ENCODE results near the gene SKAP1.

GRCh38 chr17:48472411-48473281 is 42.6 kb upstream of the SKAP1 start:
- TF ChIP-seq, protein P1, sequence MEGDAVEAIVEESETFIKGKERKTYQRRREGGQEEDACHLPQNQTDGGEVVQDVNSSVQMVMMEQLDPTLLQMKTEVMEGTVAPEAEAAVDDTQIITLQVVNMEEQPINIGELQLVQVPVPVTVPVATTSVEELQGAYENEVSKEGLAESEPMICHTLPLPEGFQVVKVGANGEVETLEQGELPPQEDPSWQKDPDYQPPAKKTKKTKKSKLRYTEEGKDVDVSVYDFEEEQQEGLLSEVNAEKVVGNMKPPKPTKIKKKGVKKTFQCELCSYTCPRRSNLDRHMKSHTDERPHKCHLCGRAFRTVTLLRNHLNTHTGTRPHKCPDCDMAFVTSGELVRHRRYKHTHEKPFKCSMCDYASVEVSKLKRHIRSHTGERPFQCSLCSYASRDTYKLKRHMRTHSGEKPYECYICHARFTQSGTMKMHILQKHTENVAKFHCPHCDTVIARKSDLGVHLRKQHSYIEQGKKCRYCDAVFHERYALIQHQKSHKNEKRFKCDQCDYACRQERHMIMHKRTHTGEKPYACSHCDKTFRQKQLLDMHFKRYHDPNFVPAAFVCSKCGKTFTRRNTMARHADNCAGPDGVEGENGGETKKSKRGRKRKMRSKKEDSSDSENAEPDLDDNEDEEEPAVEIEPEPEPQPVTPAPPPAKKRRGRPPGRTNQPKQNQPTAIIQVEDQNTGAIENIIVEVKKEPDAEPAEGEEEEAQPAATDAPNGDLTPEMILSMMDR (conservative IDR thresholded peaks at IDR 0.05 in 1 of 2, IDR thresholded peaks at IDR 0.05 in 1 of 2; ENCODE audit: extremely low read depth in 1 of 2, insufficient read depth in 1 of 2, low read depth in 1 of 2, low read length in 2 of 2) = no peak
- no peak for TF ChIP-seq EZH2 (IDR thresholded peaks at IDR 0.05; ENCODE audit: borderline replicate concordance, low read length)

All from mammary epithelial cell (primary cell).